ENCODE results near the gene SUCO. TPM values are rescaled to one million over a fixed set of nuclear protein-coding genes. Genes with fewer than 3 reads are reported as not detected.
A peak's percentile ranks its signal among the peaks of the same experiment; 100 is the strongest.

The SUCO gene
- polyA plus RNA-seq, 1 of the 3 experiments (the other 2 are of a cell fraction), result 5.4 TPM

DNA sequence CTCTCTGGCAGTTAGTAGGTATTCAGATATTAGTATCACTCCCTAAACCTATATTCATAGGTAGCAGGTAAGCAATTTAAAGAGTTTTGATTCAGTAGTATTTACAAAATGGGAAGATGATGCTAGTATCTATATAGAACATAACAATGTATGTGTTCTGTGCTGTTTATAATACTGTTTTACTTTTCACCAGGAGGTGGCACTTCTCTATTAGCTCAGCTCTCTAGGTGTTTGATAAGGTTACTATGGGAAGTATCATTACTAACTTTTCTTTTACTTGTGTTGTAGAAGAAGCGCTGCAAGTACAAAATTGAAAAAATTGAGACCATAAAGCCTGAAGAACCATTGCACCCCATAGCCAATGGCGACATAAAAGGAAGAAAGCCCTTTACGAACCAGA lies 76.6 kb downstream of the SUCO start (continued):
- TF ChIP-seq, protein P1, sequence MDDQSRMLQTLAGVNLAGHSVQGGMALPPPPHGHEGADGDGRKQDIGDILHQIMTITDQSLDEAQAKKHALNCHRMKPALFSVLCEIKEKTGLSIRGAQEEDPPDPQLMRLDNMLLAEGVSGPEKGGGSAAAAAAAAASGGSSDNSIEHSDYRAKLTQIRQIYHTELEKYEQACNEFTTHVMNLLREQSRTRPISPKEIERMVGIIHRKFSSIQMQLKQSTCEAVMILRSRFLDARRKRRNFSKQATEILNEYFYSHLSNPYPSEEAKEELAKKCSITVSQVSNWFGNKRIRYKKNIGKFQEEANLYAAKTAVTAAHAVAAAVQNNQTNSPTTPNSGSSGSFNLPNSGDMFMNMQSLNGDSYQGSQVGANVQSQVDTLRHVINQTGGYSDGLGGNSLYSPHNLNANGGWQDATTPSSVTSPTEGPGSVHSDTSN (IDR thresholded peaks at IDR 0.05), result no peak
- TF ChIP-seq RCOR1 (IDR thresholded peaks at IDR 0.05; ENCODE audit: low read length) (no peak), YY1 (IDR thresholded peaks at IDR 0.05; ENCODE audit: low read depth) (no peak)
- TF ChIP-seq, protein P2, sequence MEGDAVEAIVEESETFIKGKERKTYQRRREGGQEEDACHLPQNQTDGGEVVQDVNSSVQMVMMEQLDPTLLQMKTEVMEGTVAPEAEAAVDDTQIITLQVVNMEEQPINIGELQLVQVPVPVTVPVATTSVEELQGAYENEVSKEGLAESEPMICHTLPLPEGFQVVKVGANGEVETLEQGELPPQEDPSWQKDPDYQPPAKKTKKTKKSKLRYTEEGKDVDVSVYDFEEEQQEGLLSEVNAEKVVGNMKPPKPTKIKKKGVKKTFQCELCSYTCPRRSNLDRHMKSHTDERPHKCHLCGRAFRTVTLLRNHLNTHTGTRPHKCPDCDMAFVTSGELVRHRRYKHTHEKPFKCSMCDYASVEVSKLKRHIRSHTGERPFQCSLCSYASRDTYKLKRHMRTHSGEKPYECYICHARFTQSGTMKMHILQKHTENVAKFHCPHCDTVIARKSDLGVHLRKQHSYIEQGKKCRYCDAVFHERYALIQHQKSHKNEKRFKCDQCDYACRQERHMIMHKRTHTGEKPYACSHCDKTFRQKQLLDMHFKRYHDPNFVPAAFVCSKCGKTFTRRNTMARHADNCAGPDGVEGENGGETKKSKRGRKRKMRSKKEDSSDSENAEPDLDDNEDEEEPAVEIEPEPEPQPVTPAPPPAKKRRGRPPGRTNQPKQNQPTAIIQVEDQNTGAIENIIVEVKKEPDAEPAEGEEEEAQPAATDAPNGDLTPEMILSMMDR (IDR thresholded peaks at IDR 0.05), result peak; percentile 63

DNA sequence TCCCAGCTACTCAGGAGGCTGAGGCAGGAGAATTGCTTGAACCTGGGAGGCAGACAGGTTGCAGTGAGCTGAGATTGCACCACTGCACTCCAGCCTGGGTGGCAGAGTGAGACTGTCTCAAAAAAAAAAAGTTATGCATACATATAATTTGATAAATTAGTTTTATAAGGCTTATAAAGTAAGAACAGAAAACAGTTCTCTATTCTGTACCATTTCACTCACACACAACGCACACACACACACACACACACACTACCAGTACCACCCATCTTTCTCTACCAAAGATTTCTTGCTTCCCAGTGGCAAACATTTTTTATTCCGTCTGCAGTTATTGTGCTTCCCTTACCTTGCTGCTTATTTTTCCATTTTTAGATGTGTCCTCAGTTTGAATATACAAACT lies 79.5 kb downstream of the SUCO start:
- no peaks in the 10 kb centered on the region for H3K27me3 ChIP-seq (ENCODE audit: insufficient read depth)
- no peak overlapping the region for H3K9ac ChIP-seq
- no peaks in the 10 kb centered on the region for H3K9me2 ChIP-seq
- no peak for DNase-seq
- H3K4me1 ChIP-seq (ENCODE audit: control insufficient read depth in 1 of 2, insufficient read depth in 2 of 2, low read depth in 1 of 2, low read length in 1 of 2), result no peaks in the 10 kb centered on the region; a peak in 2 of 4 replicates
- ChIA-PET CTCF (no interaction called here), POLR2A (no interaction called here)
- 99% methylated on average over 2 of the region's 2 CpGs for WGBS (ENCODE audit: low lambda C conversion rate)
- no peak overlapping the region for H3K27ac ChIP-seq (ENCODE audit: low read depth in 2 of 2, low read length in 1 of 2)
- H3K4me2 ChIP-seq, result no peak overlapping the region
- no peak overlapping the region for H3K4me3 ChIP-seq (ENCODE audit: low read depth in 2 of 2, low read length in 1 of 2)
- TF ChIP-seq RFX5 (IDR thresholded peaks at IDR 0.05; ENCODE audit: low read length) (no peak), FOSL2 (IDR thresholded peaks at IDR 0.05; ENCODE audit: borderline replicate concordance, low read depth) (no peak), MEF2A (IDR thresholded peaks at IDR 0.05; ENCODE audit: borderline replicate concordance, low read depth) (no peak), SMC3 (IDR thresholded peaks at IDR 0.05; ENCODE audit: low read depth, low read length) (no peak), NFIC (IDR thresholded peaks at IDR 0.05; ENCODE audit: borderline replicate concordance) (no peak)
- H3F3A ChIP-seq (replicated peaks; ENCODE audit: insufficient read depth), result no peaks in the 10 kb centered on the region
- H3K36me3 ChIP-seq (replicated peaks in 1 of 2; ENCODE audit: control insufficient read depth in 1 of 2, insufficient read depth in 2 of 2, low read length in 1 of 2), result peaks cover 20 to 32% of the 10 kb centered on the region in 2 experiments
- H3K9me3 ChIP-seq, result no peaks in the 10 kb centered on the region
- H3K79me2 ChIP-seq (ENCODE audit: insufficient read depth), result no peaks in the 10 kb centered on the region
- H2AFZ ChIP-seq (ENCODE audit: low read depth), result no peak overlapping the region
- H4K20me1 ChIP-seq (ENCODE audit: insufficient read depth), result no peaks in the 10 kb centered on the region

DNA sequence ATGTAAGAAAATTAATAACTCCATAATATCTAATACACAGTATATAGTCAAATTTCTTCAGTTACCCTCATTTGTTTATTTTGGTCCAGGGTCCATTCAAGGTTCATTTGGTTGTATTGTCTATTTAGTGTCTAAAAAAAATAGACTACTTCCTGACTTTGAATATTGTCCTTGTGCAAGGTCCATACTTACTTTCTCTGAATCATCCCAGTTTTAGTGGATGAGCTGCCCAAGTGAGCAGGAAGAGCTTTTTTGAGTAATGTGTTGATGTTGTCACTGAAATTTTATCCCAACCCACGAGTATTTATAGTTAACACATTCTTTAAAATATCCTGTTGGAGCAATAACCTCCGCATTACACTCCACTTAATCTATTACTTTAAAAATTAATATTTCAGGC lies 80.3 kb downstream of the SUCO start:
- H3K27ac ChIP-seq (ENCODE audit: low read depth in 2 of 2, low read length in 1 of 2), result no peak overlapping the region
- no peaks in the 10 kb centered on the region for H3K27me3 ChIP-seq (ENCODE audit: insufficient read depth)
- H3K4me3 ChIP-seq (ENCODE audit: low read depth in 2 of 2, low read length in 1 of 2), result no peak overlapping the region
- no peak overlapping the region for H2AFZ ChIP-seq (ENCODE audit: low read depth)
- no peak for DNase-seq
- no peak overlapping the region for H3K4me2 ChIP-seq
- 0 out of 2 replicates have a peak, but pooled peaks cover 3% of the 10 kb centered on the region for H3K9me3 ChIP-seq
- H4K20me1 ChIP-seq (ENCODE audit: insufficient read depth), result no peaks in the 10 kb centered on the region
- H3K79me2 ChIP-seq (ENCODE audit: insufficient read depth), result no peaks in the 10 kb centered on the region
- H3K36me3 ChIP-seq (replicated peaks in 1 of 2; ENCODE audit: control insufficient read depth in 1 of 2, insufficient read depth in 2 of 2, low read length in 1 of 2), result peaks cover 18 to 32% of the 10 kb centered on the region in 2 experiments
- no peaks in the 10 kb centered on the region for H3F3A ChIP-seq (replicated peaks; ENCODE audit: insufficient read depth)
- ChIA-PET CTCF (no interaction called here), POLR2A (no interaction called here)
- H3K9me2 ChIP-seq, result no peaks in the 10 kb centered on the region
- TF ChIP-seq, protein P3, sequence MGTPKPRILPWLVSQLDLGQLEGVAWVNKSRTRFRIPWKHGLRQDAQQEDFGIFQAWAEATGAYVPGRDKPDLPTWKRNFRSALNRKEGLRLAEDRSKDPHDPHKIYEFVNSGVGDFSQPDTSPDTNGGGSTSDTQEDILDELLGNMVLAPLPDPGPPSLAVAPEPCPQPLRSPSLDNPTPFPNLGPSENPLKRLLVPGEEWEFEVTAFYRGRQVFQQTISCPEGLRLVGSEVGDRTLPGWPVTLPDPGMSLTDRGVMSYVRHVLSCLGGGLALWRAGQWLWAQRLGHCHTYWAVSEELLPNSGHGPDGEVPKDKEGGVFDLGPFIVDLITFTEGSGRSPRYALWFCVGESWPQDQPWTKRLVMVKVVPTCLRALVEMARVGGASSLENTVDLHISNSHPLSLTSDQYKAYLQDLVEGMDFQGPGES (IDR thresholded peaks at IDR 0.05; ENCODE audit: low read depth, low read length), result no peak
- TF ChIP-seq GATA2 (CRISPR knock-in tag; IDR thresholded peaks at IDR 0.05), result no peak
- TF ChIP-seq ELF1 (IDR thresholded peaks at IDR 0.05), result no peak
- WGBS (ENCODE audit: low lambda C conversion rate), result 100% methylated on average over 2 of the region's 2 CpGs
- H3K4me1 ChIP-seq (ENCODE audit: control insufficient read depth in 1 of 2, insufficient read depth in 2 of 2, low read depth in 1 of 2, low read length in 1 of 2), result no peaks in the 10 kb centered on the region; a peak in 1 of 4 replicates
- H3K9ac ChIP-seq, result no peak overlapping the region

Data from SK-N-SH (cell line).